Hepatocyte (in vitro differentiated cells): Measurements from ENCODE around the gene PAXX.

Source experiments
- EZH2 ChIP-seq: fragments of 200-600 bp; sonication (generic); IDR thresholded peaks from 2 replicates; pipeline ENCODE4 v1.6.1; 2016; ENCODE audit warnings: antibody characterized with exemption, mild to moderate bottlenecking, borderline replicate concordance
- EZH2phosphoT487 ChIP-seq: fragments of 200-600 bp; sonication (generic); IDR thresholded peaks from one replicate; pipeline ENCODE4 v1.6.1; 2018; ENCODE audit warnings: antibody characterized with exemption, mild to moderate bottlenecking, low read depth, moderate library complexity; ENCODE audit not compliant: unreplicated experiment, severe bottlenecking
- TF ChIP-seq, protein P1 (sequence below): fragments of 200-600 bp; sonication (generic); IDR thresholded peaks from 2 replicates; pipeline ENCODE4 v1.5.1; 2016; ENCODE audit warnings: antibody characterized with exemption, mild to moderate bottlenecking; ENCODE audit not compliant: poor library complexity

DNA sequence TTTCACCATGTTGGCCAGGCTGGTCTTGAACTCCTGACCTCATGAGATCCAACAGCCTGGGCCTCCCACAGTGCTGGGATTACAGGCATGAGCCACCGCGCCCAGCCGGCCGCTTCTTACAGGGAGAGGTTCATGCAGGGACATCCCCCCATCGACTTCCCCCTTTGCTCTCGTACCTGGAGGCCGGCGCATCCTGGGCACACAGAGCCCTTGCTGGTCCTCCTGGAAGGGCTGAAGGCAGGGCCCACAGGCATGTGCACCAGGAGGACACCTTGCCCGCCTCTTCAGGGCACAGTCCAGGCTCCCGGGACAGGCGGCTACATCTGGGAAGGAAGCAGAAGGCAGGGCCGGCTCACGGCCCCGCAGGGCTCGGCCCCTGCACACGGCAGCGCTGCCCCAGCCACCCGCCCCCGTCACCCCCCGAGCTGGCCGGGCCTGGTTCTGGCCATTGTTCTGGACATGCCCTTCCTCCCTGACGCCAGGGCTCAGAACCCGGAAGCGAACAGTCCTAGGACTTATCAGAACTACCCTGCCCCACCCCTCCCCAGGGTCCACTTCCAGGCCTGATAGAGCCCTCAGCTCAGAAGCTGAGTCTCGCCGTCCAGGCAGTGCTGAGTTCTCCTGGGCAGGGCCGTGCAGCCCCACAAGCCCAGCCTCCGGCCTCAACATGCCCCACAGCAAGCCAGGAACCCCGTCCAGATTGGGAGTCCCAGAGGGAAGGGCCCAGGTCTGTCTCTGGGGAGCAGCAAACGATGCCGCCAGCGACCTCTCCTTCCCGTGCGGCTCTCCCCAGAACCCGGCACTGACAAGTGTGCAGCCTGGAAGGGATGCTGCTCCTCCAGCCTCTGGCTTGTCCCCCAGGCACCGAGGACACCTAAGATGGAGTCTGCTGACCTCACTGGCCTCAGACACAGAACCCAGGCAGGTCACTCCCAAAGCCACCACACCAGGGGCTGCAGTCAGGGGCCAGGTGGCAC, 50.8 kb downstream of the PAXX start:
- TF ChIP-seq EZH2 (no peak), EZH2phosphoT487 (no peak)
- TF ChIP-seq, protein P1, sequence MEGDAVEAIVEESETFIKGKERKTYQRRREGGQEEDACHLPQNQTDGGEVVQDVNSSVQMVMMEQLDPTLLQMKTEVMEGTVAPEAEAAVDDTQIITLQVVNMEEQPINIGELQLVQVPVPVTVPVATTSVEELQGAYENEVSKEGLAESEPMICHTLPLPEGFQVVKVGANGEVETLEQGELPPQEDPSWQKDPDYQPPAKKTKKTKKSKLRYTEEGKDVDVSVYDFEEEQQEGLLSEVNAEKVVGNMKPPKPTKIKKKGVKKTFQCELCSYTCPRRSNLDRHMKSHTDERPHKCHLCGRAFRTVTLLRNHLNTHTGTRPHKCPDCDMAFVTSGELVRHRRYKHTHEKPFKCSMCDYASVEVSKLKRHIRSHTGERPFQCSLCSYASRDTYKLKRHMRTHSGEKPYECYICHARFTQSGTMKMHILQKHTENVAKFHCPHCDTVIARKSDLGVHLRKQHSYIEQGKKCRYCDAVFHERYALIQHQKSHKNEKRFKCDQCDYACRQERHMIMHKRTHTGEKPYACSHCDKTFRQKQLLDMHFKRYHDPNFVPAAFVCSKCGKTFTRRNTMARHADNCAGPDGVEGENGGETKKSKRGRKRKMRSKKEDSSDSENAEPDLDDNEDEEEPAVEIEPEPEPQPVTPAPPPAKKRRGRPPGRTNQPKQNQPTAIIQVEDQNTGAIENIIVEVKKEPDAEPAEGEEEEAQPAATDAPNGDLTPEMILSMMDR = no peak
